NCI-H187 treated with DMSO at 0.1 percent for 48 hours (cell line): Measurements from ENCODE around the gene PEF1.

Experiments used
- DNase-seq: peaks from one replicate; lab custom pipeline; 2025; lab: John Stamatoyannopoulos, UW

PEF1 gene

DNA sequence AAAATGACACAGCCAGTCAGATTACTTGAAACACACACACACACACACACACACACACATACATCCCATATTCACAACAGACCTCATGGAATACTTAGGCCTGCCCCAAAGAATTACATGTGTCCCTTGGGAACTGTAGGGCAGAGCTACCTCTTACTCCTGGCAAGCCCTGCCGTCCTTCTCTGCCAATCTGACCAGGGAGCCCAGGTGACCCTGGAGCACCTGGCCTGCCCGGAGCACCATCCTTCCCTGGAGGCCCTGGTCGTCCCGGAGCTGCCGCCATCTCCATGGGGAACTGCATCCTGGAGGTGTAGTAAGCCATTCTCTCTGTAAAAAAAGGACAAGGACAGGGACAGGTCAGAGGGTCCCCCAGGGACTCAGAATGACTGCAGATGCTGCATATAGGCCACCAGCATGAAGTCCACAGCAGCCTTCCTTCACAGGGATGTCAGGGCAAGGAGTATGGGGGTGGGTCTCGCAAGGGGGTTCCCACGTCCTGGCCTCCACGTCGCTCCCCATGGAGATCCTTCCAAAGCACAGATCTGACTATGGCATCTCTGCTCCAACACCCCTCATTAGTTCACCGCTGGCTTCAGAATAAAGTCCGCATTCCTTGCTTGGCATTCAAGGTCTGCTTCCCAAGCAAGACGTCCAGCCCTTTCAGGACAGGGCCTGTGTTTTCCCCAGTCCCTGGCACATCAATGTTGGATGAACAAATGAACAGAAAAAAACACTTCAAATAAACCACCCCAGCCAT is 9.2 kb upstream of the PEF1 start:
- DNase-seq, result no peak

DNA sequence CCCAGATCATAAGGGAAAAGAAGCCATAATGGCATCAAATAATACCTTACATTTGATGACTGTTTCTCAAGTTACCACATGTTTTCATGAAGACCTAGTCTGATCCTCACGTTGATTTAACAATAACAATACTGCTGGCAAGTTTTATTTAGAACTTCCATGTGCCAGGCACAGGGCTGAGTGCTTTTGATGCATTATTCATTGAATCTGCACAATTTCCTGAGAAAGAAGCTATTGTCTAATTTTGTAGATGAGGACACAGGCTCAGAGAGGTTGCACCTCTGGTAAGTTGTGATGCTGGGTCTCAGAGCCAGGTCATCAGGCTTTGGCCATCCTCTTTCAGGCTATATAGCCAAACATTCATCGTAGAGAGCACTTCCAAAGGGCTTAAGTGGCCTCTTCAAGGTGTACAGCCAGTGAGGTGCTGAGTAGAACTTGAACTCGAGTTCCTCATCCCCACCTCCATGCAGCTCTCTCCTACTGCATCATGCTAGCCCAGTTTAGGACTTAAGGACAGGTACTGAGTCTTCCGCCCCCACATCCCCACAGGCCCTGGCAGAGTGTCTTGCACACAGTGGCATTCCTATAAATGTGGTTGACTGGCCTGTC is 8.3 kb upstream of the PEF1 start:
- DNase-seq, result no peak

DNA sequence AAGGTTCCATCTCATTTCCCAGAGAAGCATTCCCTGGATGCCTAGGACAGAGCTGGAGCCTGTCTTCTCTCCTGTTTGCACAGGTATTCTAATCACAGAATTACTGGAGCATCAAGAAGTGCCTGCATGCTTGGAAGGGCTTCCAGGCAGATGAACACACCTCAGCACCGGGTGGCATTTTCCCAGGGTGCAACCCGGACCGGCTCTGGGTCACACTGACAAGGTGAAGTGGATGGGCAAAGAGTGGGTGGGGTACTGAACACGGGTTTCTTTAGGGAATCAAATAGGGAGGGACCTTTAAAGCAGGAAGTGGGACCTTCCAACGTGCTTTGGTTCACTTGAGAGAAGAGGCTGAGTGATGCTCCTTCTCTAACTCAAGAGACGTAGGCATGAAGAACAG is 7.1 kb upstream of the PEF1 start:
- no peak for DNase-seq

DNA sequence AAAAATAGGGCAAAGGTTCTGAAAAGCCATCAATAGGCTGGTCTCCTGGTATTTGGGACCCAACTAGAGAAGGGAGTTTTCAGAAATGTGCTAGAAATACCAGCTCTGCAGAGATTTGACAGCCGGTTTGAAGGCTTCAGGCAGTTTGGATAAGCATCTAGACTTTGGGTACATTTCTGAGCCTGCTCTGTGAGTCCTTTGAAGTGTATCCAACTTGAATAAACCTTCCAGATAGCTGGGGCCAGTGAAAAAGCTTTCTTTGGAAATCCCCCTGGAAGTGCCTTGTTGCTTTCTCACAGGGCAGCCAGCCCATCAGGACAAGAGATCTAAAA is 6.4 kb upstream of the PEF1 start:
- DNase-seq, result no peak

DNA sequence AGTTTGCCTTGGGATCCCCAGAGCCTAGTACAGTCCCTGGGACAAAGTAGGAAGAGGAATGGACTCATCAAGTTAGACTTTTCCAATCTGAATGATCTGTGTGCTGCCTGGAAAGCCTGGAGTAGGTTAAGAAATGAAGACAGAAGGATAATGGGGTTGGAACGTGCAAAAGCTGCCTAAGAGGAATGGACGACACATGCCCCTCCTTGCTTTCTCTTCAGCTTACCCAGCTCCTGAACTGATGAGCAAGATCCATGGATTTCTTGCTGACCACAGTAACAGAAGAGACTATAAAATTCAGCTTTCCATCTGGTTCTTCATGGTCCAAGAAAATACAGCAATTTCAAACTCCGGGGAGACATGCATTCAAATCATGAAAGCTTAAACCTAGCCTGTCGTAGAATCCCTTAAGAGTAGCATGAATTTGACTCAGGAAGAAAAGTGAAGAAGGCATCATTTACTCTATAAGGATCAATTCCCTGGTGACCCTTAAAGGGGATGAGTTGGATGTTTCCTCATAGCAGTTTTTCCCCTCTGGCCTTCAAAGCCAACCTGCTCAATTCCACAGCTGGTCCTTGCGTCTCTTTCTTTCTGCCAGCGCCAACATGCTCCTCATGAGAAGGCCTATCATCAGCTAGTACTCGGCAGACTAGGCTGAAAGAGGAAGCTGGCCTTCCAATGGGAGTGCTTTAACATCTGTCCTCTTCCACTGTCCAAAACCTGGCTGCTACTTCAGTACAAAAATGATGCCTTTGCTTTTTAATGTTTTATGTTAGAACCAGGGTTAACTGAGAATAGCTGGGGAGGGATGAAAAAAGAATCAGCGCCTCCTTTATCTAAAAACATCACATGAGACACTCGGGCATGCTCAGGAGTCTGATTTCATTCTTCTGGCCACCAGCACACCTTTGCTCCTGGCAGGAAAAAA is 5.7 kb upstream of the PEF1 start:
- no peak for DNase-seq

DNA sequence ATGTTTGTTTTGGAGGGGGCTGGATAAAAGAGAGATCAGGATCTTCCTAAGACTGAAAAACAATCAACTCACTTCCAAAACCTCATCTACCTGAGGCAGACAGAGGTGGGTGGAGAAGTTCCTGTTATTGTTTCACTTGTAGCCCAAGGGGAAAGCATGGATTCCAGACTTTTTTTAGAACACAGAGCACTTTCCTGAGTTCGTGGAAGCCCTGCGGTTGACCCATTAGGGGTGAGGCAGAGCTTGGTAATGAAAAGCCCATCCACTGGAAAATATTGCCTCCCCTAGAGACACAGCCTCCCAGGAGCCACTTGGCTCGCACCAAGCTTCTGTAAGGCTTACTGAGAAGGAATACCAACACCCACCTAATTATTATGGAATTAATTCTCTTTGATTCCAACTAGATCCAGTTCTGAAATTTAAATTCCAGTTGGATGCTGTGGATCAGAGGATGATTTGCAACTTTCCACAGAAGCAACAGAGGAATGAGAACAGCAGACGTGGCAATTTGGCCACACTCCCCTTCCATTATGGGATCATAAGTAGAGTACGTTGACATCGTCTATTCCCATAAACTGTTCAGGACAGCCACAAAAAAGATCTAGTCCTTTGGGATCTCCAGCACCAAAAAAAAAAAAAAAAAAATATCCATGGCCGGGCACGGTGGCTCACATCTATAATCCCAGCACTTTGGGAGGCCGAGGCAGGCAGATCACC is 4.1 kb upstream of the PEF1 start:
- no peak for DNase-seq

DNA sequence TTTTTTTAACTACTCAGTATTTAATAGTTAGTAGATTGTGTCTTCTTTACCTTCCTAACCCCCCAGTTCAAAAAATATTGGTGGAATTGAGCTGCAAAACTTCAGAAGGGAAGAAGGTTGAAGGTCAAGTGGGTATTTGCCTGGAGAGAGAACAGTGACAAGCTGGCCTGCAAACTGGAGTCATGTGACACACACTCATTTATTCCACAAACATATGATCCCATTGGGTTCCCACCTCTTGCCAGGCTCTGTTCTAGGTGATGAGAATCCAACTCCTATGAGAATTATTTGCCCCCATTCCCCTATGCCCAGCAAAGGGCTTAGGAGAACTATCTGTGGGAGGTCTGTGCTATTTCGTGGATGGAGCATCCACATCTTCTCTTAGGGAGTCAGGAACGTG is 3.5 kb upstream of the PEF1 start:
- no peak for DNase-seq

DNA sequence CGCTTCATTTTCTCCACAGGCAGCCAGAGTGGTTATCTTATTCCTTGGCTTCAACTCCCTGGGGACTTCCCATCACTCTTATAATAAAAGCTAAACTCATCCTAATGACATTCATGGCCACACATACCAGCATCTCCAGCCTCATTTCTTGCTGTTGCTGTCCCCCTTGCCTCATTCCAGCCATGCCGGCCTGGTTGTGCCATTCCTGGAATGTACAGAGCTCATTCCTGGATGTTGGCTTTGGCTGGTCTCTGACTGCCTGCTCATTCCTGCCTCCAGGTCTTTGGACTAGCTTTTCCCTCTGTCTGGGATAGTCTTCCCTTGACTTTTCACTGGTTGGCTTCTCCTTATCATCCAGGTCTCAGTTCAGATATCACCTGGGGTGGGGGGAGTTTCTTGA is 2.4 kb upstream of the PEF1 start:
- DNase-seq, result no peak

DNA sequence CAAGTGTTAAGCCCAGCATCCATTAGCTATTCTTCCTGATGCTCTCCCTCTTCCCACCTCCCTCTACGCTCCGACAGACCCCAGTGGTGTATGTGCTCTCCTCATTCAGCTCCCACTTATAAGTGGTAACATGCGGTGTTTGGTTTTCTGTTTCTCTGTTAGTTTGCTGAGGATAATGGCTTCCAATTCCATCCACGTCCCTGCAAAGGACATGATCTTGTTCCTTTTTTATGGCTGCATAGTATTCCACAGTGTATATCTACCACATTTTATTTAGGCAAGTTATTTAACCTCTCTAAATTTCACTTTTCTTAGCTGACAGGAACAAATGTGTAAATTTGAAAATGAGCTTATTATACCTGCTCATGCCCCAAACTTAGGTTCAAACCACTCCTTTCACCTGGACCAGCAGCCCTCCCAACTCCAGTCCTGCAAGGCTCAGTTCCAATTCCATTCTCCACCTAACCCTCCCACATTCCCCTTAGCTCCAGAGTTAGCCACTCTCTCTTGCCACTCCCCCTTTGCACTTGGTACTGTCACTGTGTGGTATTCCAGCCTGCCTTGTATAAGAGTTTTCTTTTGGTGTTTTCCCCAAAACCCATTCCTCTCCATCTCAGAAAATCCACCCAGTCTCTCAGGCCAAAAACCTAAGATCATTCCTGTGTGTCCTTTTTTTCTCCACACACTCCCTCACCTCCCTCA is 1.7 kb upstream of the PEF1 start:
- no peak for DNase-seq

DNA sequence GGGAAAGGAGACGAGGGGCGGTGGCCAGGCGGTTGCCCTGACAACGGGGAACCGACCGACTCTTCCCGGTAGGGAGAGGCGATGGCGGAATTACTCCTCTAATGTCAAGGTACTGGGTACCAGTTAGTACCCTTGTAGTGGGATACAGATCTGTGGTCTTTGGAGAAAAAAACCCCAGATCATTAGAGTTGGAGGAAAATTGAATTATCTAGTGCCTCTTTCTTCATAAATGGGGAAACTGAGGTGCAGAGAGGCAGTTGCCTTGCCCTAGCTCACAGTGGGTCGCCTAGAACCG is 545 bp upstream of the PEF1 start:
- no peak for DNase-seq

DNA sequence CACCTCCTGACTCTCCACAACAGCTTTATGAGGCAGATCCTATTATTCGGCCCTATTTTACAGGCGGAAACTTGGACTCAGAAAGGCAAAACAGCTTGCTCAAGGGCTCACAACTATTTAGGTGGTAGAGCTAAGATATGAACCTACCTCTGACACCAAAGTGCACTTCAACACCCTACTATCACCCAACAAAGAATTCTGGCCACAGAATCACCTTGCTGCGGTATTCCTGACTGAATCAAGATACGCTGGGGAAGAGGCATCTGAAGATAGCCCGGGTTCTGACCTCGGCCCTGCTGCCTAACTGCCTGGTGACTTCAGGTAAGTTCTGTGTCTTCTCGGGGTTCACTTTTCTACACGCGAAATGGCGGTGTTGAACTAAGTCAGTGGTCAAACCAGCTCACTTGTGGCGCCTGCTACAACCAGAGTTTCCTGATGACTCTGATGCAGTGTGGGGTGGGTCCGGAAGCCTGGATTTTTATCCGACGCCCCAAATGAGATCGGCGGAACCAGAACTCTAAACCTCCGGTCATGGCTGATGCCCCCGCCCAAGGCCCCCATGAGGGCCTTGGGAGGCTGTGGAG is 608 bp downstream of the PEF1 start:
- no peak for DNase-seq

DNA sequence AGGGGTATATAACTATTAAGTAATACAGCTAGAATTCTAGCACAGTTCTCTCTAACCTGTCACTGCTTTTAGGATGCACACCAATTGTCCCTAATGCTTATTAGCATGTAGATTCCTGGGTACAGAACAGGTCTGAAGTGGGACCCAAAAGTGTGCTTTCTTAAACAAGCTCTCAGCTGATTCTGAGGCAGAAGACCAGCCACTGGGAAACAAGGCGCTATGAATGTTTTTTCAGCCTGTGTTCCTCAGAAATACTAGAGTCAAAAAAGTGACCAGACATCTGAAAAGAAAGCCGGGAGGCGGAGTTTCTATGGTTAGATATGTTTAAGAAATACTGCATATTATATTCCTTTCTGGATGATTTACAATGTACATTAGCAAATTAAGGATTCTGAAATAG is 1.8 kb downstream of the PEF1 start:
- no peak for DNase-seq

DNA sequence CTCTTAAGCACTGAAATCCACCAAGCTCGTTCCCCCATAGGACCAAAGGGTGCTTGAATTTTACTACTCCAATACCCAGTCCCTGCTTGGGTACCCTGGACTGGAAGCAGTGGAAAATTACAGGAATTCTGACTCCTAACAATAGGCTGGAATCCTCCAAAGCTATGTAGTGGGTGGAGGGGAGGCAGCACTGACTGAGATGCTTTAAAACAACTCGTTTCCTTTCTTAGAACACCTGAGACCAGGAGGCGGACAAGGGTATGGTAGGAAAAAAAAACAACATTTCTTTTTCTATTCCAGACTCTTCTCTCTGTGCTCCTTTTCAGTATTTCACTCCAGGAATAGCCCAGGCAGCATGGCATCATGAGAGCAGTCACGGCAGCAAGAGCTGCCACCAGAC is 2.3 kb downstream of the PEF1 start:
- no peak for DNase-seq

DNA sequence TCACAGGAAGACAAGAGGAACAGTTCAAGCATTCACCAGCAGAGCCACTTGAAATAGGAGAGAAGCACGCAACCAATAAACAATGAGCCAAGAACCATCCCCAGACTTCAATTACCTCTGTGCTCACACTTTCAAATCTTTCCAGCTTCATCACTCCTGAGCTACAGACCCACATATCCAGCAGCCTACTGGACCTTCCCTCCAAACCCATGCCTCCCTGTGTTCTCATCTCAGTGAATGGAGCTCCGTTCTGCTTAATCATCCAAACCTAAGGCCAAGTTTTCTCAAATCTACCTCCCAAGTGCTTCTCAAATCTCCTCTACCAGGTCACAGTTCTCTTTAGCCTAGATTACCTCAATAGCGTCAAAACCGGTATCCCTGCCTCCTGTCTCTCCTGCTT is 3.7 kb downstream of the PEF1 start:
- DNase-seq, result no peak

DNA sequence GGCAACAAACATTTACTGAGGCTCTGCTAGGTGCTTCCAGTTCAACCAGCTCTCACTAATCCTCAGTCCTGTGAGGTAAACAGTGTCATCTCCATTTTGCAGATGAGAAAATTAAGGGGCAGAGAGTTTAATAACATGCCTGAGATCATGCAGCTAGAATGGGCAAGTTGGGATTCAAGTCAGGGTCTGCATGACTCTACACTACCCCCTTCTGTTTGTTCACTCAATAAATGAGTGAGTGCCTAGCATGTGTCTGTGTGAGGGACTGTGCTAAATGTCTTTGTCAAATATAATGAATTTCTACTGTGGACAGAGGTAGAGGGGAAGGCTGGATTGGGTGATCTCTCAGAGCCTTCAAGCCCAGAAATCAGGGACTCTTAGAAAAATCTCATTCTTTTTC is 4.5 kb downstream of the PEF1 start:
- no peak for DNase-seq

DNA sequence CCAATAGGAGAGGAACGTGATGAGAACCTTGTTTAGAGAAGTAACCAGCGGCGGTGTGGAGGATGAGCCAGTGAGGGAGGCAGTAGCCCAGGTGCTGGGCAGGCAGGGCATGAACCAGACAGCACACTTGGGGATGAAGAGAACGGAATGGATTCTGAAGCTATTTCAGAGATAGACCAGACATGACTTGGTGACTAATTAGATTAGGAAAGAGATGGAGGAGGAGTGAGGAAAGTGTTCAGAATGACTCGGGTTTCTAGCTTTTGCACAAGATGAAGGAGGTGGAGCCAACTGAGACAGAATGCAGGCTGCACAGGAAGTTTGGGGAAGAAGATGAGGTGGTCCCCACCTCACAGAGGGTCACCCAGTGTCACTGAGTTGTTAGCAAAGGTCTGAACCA is 5.1 kb downstream of the PEF1 start:
- DNase-seq, result no peak

DNA sequence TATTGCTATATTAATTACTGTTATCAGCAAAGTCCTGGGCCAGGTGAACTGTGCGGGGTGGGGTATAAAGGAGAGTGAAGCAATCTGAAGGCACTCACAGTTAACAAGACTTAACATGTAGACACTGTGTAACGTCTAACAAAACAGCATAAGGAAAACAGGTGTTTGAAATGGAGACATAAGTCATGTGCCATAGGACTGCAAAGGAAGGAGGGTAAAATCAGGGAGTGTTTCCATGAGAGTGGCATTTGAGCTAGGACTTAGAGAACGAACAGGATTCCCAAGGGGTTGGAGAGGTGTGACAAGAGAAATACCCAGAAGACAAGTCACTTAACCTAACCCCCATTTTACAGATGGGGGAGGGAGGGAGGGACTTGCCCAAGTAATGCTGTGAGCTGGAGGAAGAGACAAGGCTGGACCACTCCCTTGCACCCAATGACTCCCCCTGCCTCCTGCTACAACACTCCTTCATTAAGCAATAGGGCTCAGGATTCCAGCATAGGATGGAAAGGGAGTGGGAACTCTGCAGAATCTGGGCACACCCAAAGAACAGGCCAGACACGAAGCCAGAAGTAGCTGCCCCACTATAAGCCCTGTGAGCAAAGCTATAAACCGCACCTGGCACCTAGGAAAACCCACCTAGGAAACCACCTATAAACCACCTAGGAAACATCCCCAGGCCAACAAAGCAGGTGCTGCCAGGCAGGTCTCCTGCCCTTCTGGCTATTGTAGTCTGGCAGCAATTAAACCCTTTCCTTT is 6.6 kb downstream of the PEF1 start:
- no peak for DNase-seq

DNA sequence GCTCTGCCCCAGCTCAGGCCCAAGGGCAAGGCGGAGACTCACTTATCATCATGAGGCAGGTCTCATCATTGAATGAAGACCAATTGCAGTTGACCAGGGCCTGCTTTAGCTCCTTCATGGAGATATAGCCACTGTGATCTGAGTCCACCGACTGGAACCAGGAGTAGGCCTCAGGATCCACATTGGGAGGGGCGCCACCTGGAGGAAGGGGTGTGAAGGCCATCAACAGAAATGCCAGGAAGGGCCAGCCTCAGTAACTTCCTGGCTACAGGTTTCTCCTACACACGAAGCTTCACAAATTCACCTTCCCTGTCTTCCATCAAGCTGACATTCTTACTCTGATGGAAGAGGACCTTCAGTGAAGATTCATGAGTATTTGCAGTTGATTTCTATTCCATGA is 11.6 kb downstream of the PEF1 start:
- DNase-seq, result no peak

DNA sequence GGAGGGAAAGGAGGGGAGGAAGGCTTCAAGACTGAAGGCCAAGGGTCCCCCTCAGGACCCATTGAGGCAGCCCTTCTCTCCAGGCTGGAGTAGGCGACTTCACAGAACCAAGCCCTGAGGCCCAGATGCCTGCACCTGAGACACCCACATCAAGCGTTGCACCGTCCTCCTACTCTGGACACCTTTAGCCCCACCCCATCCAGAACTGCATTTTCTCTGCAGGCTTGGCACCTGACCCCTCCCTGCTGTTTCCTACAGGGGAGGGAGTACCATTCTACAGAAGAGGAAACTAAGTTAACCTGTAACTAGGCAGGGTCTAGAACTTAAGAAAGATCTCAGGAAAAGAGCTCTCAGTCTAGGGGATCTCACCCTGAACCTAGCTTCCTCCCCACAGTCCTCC is 12.0 kb downstream of the PEF1 start:
- no peak for DNase-seq

DNA sequence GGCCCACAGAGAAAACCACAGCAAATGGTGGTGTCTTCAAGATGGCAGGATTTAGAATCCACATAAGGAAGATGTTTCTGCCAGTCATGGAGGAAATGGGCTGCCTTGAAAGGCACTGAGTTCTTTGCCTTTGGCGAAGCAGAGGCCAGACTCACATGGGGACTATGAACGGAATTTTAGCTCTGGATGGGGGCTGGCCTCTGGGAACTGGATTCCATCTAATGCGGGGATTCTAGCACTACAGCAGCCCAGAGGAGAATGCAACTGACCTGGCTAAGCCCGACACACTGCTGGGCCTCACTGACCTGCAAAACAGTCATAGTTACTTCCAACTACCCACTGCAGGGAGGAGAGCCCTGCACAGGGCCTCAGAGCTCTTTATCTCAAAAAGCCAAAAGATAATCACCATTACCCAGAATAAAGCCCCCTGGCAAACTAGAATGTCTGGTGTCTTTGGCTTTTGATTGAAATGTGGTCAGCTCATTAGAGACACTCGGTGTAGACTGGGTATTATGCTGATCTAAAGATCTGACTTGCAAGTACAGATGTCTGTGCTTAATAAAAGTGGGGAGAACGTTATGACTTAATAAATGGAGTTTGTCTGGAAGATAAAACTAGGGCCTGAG is 15.6 kb downstream of the PEF1 start:
- DNase-seq, result no peak
